ENCODE results near the gene KLHL35.
"Not testable (repeated sequence)": the region's sequence is repeated elsewhere in the genome, so short reads cannot be mapped to it uniquely, and the experiment has no call there.

KLHL35 gene

DNA sequence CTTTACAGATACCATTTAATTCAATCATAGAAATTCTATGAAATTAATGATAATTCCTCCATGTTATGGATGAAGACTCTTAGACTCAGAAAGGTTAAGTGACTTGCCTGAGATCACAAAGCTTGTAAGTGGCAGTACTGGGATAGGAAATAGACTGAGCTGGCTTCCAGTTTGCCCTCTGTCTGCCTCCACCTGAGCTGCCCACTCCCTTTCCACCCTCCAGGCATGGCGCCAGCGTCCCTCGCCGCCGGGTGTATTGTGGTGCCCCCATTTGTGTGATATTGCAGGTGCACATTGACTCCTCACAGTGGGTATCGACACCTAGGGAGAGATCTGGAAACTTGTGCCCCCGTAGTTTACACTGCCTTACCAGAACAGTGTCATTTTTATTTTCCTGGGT is 43.1 kb downstream of the KLHL35 start:
- no peak for DNase-seq (ENCODE audit: low read depth)

DNA sequence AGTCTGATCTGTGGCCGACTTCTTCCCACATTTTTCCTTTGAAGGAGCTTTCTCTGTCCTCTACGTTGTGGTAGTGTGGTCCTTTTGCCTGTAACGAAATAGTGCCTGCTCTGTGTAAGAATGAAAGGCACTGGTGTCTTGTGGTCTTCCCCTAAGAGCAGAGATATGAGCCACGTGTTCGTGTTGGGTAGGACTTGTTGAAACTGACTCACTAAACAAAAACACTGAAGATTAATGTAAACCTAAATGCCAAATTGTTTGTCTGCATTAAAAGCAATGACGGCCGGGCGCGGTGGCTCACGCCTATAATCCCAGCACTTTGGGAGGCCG is 43.8 kb downstream of the KLHL35 start:
- no peak for DNase-seq (ENCODE audit: low read depth)

DNA sequence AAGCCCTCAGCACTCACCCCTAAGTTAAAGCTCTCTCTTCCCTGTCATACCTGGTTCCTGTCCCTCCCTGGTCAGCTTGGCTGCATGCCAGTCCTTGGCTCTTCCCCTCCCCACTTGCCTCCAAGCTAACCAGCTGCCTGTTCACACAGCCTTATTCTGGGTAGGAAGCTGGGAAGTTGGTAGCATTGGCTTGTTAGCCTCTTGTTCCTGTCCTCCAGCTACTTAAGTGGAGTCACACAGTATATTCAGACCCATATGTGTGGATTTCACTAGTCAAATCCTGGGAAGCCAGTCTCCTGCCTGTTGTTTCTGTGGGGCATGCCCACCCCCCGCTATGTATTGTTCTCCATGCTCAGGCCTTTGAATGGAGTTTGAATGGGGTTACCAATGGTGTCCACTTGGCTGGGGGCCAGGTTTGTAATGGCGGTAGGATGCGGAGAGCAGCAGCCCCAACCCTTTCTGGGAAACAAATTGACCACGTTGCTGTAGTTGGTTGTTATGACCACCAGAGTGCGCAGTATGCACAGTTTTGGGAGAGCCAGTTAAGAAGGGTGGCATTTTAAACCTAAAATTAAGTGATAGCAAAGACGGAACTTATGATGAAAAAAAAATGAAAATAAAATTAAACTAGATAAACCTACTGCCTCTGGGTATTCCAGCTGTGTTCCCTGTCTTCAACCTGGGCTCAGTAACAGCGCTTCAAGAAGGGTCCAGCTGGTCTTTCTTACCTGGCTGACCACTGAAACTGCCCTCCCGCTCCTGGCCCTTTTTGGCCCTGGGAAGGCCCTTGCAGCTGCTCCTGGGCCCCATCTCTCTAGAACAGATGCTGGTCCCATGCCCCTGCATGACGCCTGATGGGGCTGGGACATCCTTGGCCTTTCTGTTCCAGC is 44.4 kb downstream of the KLHL35 start:
- peak; percentile 80 for DNase-seq (ENCODE audit: low read depth)

DNA sequence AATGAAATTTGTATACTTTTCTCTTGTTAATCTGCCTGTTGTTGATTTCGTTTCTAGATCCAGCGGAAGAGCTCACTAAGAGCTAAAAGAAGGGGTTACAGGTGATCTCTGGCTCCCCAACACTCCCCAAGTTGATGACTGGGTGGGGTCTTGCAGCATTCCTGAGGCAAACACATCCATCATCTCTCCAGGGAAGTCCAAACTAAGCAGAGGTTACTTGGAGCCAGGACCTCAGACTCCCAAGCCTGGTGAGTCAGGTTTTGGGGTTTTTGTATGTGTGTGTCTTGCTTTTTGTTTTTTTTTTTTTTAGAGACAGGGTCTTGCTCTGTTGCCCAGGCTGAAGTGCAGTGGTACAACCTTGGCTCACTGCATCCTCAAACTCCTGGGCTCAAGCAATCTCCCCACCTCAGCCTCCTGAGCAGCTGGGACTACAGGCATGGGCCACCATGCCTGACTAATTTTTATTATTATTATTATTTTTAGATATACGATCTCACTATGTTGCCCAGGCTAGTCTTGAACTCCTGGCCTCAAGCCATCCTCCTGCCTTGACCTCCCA is 45.2 kb downstream of the KLHL35 start:
- no peak for DNase-seq (ENCODE audit: low read depth)

DNA sequence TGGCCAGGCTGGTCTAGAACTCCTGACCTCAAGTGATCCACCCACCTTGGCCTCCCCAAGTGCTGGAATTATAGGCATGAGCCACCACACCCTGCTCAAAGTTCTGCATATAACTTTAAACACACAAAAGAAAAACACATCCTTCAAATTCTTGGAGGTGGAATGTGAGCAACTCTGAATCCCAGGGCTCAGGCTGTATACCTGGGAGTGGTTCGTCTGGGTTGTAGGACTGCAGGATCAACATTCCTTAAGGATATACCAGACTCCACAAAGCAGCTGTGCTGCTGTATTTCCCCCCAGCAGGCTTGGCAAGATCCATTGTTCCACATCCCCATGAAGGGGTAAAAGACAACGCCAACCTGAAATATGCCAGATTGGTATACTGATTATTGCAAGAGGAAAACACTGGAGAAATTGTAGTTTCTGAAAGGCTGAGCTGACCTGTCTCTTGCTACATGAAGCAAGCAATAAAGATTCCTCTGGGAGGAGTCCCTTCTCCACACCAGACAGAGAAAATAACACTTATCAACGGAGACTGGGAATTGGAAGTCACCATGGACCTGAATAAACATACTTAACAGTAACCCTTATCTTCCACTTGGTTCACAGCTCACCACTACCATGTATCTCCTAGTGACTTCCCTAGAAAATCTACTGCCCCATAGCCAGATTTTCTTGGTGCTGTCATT is 45.9 kb downstream of the KLHL35 start:
- DNase-seq (ENCODE audit: low read depth): no peak

DNA sequence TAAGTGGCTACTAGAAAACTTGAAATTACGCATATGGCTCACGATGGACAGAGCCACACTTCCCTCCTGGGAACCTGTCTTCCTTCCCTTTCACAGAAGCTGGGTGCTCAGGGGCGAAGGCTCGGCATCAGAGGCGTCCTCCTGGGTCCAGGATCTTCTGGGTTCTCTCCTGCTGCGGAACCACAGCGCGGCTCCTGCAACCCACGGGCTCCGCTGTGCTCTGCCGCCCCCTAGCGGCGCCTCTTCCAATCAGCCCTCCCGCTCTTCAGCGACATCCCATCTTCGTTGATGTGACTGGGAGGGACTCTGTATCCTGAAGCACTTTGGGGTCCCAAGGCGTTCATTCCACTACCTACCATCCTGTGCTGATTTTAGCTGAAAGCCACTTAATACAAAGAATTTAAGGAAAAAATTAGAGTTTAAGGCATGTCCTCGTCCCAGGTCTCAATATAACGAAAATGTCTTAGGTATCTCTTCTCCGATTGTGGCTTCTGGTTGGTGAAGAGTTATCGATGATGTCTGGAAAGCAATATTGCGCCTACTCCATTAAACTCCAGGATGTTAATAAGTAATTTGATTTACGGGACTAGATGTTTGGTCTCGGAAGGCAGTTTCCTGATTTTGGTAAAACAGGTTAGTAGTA is 48.4 kb downstream of the KLHL35 start:
- peak; percentile 74 for DNase-seq (ENCODE audit: low read depth)

DNA sequence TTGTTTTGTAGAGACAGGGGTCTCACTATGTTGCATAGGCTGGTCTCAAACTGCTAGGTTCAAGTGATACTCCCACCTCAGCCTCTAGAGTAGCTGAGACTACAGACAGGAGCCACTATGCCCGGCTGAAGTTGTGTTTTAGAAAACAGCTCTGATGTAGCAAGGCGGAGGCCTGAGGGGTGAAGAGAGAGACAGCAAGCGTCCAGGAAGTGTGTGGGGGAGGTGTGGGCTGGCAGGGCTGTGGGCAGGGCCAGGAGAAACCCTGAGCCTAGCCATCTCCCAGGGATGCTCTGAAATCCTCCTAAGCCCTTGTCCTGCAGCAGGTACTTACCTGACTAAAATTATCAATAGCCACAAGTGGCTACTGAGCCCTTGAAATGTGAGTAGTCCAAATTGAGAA is 49.8 kb downstream of the KLHL35 start:
- DNase-seq (ENCODE audit: low read depth): no peak

DNA sequence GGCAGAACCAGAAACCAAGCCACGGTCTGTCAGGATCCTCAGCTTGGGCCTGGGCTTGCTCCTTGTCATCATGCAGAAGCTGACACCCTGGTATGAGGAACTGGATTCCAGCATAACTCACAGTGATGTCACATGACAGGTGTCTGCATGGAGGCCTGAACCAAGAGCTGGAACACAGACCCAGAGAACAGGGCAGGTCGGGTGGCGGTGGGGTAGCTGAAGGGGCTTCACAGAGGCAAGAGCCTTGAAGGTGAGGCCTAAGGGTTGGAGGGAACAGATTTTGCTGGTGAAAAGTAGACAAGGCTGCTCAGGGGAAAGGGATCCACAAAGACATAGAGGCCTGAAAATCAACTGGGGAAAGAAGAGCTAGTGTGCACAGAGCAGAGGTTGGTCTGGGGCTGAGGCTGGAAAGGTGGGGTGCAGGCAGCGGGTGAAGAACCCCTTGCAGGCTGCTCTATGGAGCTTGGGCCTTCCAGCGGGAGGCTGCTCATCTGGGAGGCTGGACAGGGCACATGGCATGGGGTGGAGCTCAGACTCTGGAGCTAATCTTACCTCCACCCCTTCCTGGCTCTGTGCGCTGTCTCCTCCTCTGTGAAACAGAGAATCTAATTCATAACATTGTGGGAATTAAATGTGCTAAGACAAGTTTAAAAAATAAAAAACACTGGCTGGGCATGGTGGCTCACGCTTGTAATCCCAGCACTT is 52.1 kb downstream of the KLHL35 start:
- no peak for DNase-seq (ENCODE audit: low read depth)

DNA sequence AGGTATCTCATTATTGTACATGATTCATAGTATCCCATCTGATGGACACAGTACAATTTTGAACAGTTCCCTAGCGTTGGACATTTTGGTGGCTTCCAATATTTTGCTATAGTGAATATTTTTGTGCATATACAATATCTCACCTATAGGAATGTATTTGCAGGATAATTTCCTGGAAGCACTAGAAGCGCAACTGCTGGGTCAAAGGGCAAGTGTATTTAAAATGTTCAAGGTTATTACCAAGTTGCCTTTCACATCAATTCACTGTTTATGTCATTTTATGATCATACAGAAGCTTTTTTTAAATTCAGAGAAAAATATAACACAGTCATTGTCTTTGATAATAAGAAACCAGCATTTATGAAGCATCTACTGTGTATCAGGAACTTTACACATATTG is 52.8 kb downstream of the KLHL35 start:
- DNase-seq (ENCODE audit: low read depth): no peak

DNA sequence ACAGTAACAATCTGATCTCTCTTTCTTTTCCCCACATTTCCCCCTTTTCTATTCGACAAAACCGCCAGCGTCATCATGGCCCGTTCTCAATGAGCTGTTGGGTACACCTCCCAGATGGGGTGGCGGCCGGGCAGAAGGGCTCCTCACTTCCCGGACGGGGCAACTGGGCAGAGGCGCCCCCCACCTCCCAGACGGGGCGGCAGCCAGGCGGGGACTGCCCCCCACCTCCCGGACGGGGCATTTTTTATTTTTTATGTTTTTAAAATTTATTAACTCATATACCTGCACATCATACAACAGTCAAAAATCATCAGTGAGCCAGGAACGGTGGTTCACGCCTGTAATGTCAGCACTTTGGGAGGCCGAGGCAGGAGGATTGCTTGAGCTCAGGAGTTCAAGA is 54.2 kb downstream of the KLHL35 start:
- DNase-seq (ENCODE audit: low read depth): not testable (repeated sequence)

DNA sequence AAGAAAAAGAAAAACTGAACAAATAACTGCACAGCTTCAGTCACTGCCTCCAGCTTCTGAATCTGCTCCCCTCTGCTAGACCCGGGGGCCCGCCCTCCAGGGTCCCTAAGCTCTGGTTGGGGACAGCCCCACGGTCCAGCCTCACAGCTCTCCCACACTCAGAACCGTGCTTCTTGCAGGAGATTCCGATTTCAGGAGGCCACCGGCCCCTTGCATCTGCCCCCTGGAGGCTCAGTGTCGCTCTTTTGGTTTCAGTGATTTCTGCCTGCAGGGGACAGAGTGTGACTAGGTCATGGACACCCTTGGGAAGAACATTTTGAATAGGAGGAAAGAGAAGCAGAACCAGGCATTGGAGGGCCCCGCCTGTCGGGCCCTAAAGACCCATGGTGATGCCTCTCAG is 56.8 kb downstream of the KLHL35 start:
- no peak for DNase-seq (ENCODE audit: low read depth)

DNA sequence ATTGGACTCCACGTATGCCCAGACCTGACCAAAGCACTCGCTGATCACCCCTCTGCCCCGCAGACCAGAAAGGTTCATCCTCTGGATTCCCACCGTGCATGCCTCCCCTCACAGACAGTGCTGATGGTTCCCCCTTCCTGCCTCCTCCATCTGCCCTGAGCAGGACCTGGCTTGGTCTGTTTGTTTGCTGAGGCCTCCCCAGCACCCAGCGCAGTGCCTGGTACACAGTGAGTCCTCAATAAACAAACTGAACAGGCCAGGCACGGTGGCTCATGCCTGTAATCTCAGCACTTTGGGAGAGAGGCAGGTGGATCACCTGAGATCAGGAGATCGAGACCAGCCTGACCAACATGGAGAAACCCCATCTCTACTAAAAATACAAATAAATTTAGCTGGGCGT is 57.4 kb downstream of the KLHL35 start:
- DNase-seq (ENCODE audit: low read depth): no peak

DNA sequence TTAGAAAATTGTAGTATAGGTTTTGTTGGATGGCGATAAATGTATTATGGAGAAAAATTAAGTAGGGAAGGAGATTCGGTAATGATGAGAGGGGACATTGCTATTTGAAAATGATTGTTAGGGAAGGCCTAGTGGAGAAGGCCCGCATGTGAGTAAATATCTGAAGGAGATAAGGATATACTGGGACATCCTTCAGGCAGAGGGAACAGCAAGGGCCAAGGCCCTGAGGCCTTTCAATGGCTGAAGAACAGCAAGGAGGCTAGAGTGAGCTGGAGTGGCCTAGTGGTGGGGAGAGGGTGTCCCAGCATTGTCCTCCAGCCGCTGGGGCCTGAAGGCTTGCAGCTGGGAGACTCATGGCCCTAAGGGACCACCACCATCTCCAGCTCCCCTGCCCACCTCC is 58.4 kb downstream of the KLHL35 start:
- DNase-seq (ENCODE audit: low read depth): no peak

DNA sequence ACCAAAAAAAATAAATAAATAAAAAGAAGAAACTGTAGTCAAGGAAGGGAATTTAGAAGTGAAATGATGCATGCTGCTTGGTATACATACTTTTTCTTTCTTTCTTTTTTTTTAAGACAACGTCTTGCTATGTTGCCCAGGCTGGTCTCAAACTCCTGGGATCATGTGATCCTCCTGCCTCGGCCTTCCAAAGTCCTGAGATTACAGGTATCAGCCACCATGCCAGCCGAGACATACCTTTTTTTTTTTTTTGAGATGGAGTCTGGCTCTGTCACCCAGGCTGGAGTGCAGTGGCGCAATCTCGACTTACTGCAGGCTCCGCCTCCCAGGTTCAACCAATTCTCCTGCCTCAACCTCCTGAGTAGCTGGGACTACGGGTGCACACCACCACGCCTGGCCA is 59.8 kb downstream of the KLHL35 start:
- DNase-seq (ENCODE audit: low read depth): no peak
